Activated B cell treated with CpG ODN at 0.5 μM for 24 hours (primary cell): Measurements from ENCODE around the gene CACHD1. TPM values are rescaled to one million over a fixed set of nuclear protein-coding genes. Genes with fewer than 3 reads are reported as not detected.
"Not testable (repeated sequence)": the region's sequence is repeated elsewhere in the genome, so short reads cannot be mapped to it uniquely, and the experiment has no call there.

Experiments used
- ATAC-seq: fragments of 200-7000 bp; cut with Tn5 transposase; one replicate; pipeline ENCODE4 v1.10.0; 2021; ENCODE audit warnings: low read depth, mild to moderate bottlenecking, moderate library complexity
- CTCF ChIA-PET: fragments of 350-600 bp; sonication (Branson Sonifier 250); formaldehyde crosslinking; loops from one replicate; lab custom pipeline; 2021; ENCODE audit warnings: antibody characterized with exemption; lab: Charles Lee
- POLR2A ChIA-PET: fragments of 350-600 bp; sonication (Branson Sonifier 250); formaldehyde crosslinking; loops from one replicate; lab custom pipeline; 2021; ENCODE audit warnings: antibody characterized with exemption; lab: Charles Lee
- DNase-seq: peaks from one replicate; pipeline ENCODE4 v3.0.0; 2022
- H3K27ac Mint-ChIP-seq: one replicate; pipeline ENCODE4 v1.8.0; 2020; ENCODE audit warnings: mixed read lengths
- H3K27me3 Mint-ChIP-seq: one replicate; pipeline ENCODE4 v1.8.0; 2021; ENCODE audit warnings: mixed read lengths
- H3K36me3 Mint-ChIP-seq: one replicate; pipeline ENCODE4 v1.8.0; 2021; ENCODE audit warnings: low read depth, mixed read lengths
- H3K4me1 Mint-ChIP-seq: one replicate; pipeline ENCODE4 v1.8.0; 2021; ENCODE audit warnings: mixed read lengths
- H3K4me3 Mint-ChIP-seq: one replicate; pipeline ENCODE4 v1.8.0; 2020; ENCODE audit warnings: mild to moderate bottlenecking, mixed read lengths
- H3K9me3 Mint-ChIP-seq: one replicate; pipeline ENCODE4 v1.8.0; 2020; ENCODE audit warnings: mixed read lengths
- CTCF ChIP-seq: fragments of 200-600 bp; IDR thresholded peaks from one replicate; pipeline ENCODE4 v1.8.0; 2022; ENCODE audit warnings: antibody characterized with exemption, mild to moderate bottlenecking
- intact Hi-C: fragments of 100-400 bp; cut with micrococcal nuclease; formaldehyde crosslinking; loops from one replicate; pipeline ENCODE4 v1.15.1; 2024
- total RNA-seq: library from RNA; stranded (reverse); gene quantifications from 2 replicates; pipeline ENCODE4 v1.2.3, GENCODE V29; 2022

CACHD1 gene
- total RNA-seq, 1 donor from 2014 or later = 0.22 TPM

GRCh38 chr1:64701886-64702285, 232.0 kb downstream of the CACHD1 start:
- H3K4me1 Mint-ChIP-seq = no peaks in the 10 kb centered on the region

GRCh38 chr1:64702670-64703069, 232.7 kb downstream of the CACHD1 start:
- intact Hi-C loops, H3K4me3 Mint-ChIP-seq, H3K4me1 Mint-ChIP-seq: not testable (repeated sequence)

More at GRCh38 chr1:64701886-64702285, 232.0 kb downstream of the CACHD1 start:
- ATAC-seq (no peak), DNase-seq (no peak)
- intact Hi-C loops = no loop called here
- H3K36me3 Mint-ChIP-seq = no peaks in the 10 kb centered on the region
- TF ChIP-seq CTCF = no peak
- no peak overlapping the region for H3K4me3 Mint-ChIP-seq
- ChIA-PET POLR2A (no interaction called here), CTCF (no interaction called here)
- peaks cover 16% of the 10 kb centered on the region for H3K27me3 Mint-ChIP-seq
- no peaks in the 10 kb centered on the region for H3K9me3 Mint-ChIP-seq
- no peak overlapping the region for H3K27ac Mint-ChIP-seq

GRCh38 chr1:64703600-64703999, 233.7 kb downstream of the CACHD1 start:
- no peak for TF ChIP-seq CTCF
- CTCF ChIA-PET = no interaction called here

More at GRCh38 chr1:64702670-64703069, 232.7 kb downstream of the CACHD1 start:
- H3K9me3 Mint-ChIP-seq, DNase-seq, CTCF ChIA-PET, POLR2A ChIA-PET, ATAC-seq, H3K27ac Mint-ChIP-seq, H3K36me3 Mint-ChIP-seq: not testable (repeated sequence)
- peaks cover 16% of the 10 kb centered on the region for H3K27me3 Mint-ChIP-seq

GRCh38 chr1:64705591-64705990, 235.7 kb downstream of the CACHD1 start:
- TF ChIP-seq CTCF = no peak
- Mint-ChIP-seq H3K27ac (no peak overlapping the region), H3K36me3 (no peaks in the 10 kb centered on the region), H3K27me3 (peaks cover 12% of the 10 kb centered on the region), H3K9me3 (no peaks in the 10 kb centered on the region), H3K4me3 (no peak overlapping the region), H3K4me1 (peaks cover 3% of the 10 kb centered on the region)
- CTCF ChIA-PET = no interaction called here
- ATAC-seq (no peak), DNase-seq (no peak)
- POLR2A ChIA-PET = no interaction called here
- intact Hi-C loops = no loop called here

More at GRCh38 chr1:64703600-64703999, 233.7 kb downstream of the CACHD1 start:
- Mint-ChIP-seq H3K36me3 (no peaks in the 10 kb centered on the region), H3K27me3 (peaks cover 16% of the 10 kb centered on the region), H3K4me3 (no peak overlapping the region), H3K4me1 (no peaks in the 10 kb centered on the region), H3K9me3 (no peaks in the 10 kb centered on the region), H3K27ac (no peak overlapping the region)
- DNase-seq = no peak
- ATAC-seq = no peak
- intact Hi-C loops = no loop called here
- POLR2A ChIA-PET = no interaction called here

GRCh38 chr1:64711266-64711665, 241.3 kb downstream of the CACHD1 start:
- ChIA-PET CTCF (no interaction called here), POLR2A (no interaction called here)
- no peak overlapping the region for H3K27ac Mint-ChIP-seq
- intact Hi-C loops = no loop called here
- no peaks in the 10 kb centered on the region for H3K36me3 Mint-ChIP-seq
- H3K4me1 Mint-ChIP-seq = peaks cover 3% of the 10 kb centered on the region
- H3K27me3 Mint-ChIP-seq = no peaks in the 10 kb centered on the region
- ATAC-seq = no peak
- DNase-seq = no peak
- H3K9me3 Mint-ChIP-seq = no peaks in the 10 kb centered on the region
- no peak for TF ChIP-seq CTCF
- no peak overlapping the region for H3K4me3 Mint-ChIP-seq

GRCh38 chr1:64712049-64712448, 242.1 kb downstream of the CACHD1 start:
- ChIA-PET POLR2A (no interaction called here), CTCF (no interaction called here)
- intact Hi-C loops = no loop called here
- H3K9me3 Mint-ChIP-seq = no peaks in the 10 kb centered on the region
- ATAC-seq = no peak
- H3K4me3 Mint-ChIP-seq = no peak overlapping the region
- peaks cover 3% of the 10 kb centered on the region for H3K4me1 Mint-ChIP-seq
- no peak overlapping the region for H3K27ac Mint-ChIP-seq
- no peak for DNase-seq
- no peak for TF ChIP-seq CTCF
- no peaks in the 10 kb centered on the region for H3K36me3 Mint-ChIP-seq
- H3K27me3 Mint-ChIP-seq = no peaks in the 10 kb centered on the region
